Fibroblast of lung (primary cell): ENCODE data around the gene PANK4.

Experiments
- CTCF ChIP-seq, 2 donors: IDR thresholded peaks in 1 of 2; conservative IDR thresholded peaks in 1 of 2; 1 replicate in 1 of 2; 2 replicates in 1 of 2; pipeline ENCODE4 v1.5.1; 2011 to 2012; ENCODE audit warnings: low read length in 2 of 2, control low read depth in 1 of 2, inconsistent platforms in 1 of 2, low read depth in 1 of 2, mild to moderate bottlenecking in 1 of 2
- EZH2 ChIP-seq: IDR thresholded peaks from 2 replicates; pipeline ENCODE4 v1.5.1; 2012; ENCODE audit warnings: low read length, control low read depth, mild to moderate bottlenecking; ENCODE audit errors: missing control alignments

DNA sequence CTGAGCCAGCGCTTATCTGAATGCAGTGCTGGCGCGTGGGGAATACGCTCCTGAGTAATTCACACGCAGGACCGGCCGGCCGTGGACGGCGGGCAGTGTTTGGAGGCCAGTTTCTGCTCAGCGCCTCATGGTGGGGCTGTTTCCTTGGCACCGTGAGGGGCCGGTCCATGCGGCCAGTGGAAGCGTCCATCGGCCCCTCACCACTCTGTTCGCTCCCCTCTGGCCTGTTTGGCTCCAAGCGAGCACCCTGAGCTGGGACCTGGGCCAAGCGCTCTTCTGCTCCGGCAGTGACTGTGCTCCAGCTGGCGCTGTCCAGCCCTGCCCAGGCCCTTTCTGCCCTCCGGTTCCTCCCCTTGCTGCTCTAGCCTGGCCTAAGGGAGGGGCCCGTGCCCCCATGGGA is 66.6 kb downstream of the PANK4 start:
- TF ChIP-seq CTCF (conservative IDR thresholded peaks at IDR 0.05 in 1 of 2, IDR thresholded peaks at IDR 0.05 in 1 of 2; ENCODE audit: low read depth in 1 of 2, low read length in 2 of 2) (peak; percentile 13 to 53), EZH2 (no peak)
